H1 (cell line): ENCODE results near the gene ARHGAP8. TPM values are rescaled to one million over a fixed set of nuclear protein-coding genes. Genes with fewer than 3 reads are reported as not detected.

Experiments used
- CTCF ChIA-PET: fragments of 300-600 bp; sonication (Branson Sonifier 250); formaldehyde crosslinking; loops from one replicate; lab custom pipeline; 2021; ENCODE audit not compliant: partially characterized antibody; lab: Charles Lee
- POLR2A ChIA-PET: fragments of 300-600 bp; sonication (Branson Sonifier 250); formaldehyde crosslinking; loops from one replicate; lab custom pipeline; 2021; ENCODE audit warnings: inconsistent platforms; ENCODE audit not compliant: partially characterized antibody; lab: Charles Lee
- DNase-seq, 2 experiments: peaks; one replicate each; pipeline versions ENCODE4 v3.0.0 to v3.0.0-alpha.2; 2010 to 2022; ENCODE audit warnings: low spot score in 2 of 2, low read depth in 1 of 2, mixed read lengths in 1 of 2
- FAIRE-seq: peaks from 2 replicates; lab custom pipeline; 2011; peaks lifted over from hg19 to GRCh38; lab: Jason Lieb, UNC
- H2AFZ ChIP-seq: 2 replicates; pipeline ENCODE4 v1.8.1; 2012; ENCODE audit warnings: low read length, inconsistent platforms
- H2AK5ac ChIP-seq: 2 replicates; pipeline ENCODE4 v1.6.1; 2013; ENCODE audit warnings: low read depth, low read length
- H2BK120ac ChIP-seq: replicated peaks from 2 replicates; pipeline ENCODE3; 2013; ENCODE audit warnings: low read depth, low read length, inconsistent platforms
- H2BK12ac ChIP-seq: 2 replicates; pipeline ENCODE4 v1.6.1; 2013; ENCODE audit warnings: low read depth, low read length
- H2BK15ac ChIP-seq: 2 replicates; pipeline ENCODE4 v1.6.1; 2013; ENCODE audit warnings: low read length
- H2BK20ac ChIP-seq: 2 replicates; pipeline ENCODE4 v1.6.1; 2013; ENCODE audit warnings: low read length
- H2BK5ac ChIP-seq: 2 replicates; pipeline ENCODE4 v1.6.1; 2013; ENCODE audit warnings: low read depth, low read length
- H3K14ac ChIP-seq: 2 replicates; pipeline ENCODE4 v1.6.1; 2013; ENCODE audit warnings: inconsistent platforms; ENCODE audit not compliant: insufficient read length
- H3K18ac ChIP-seq: 2 replicates; pipeline ENCODE4 v1.6.1; 2013; ENCODE audit warnings: low read length; ENCODE audit errors: extremely low read depth
- H3K23ac ChIP-seq: 2 replicates; pipeline ENCODE4 v1.6.1; 2013; ENCODE audit warnings: inconsistent platforms; ENCODE audit not compliant: insufficient read length
- H3K23me2 ChIP-seq: 2 replicates; pipeline ENCODE4 v1.6.1; 2013; ENCODE audit warnings: low read depth, low read length
- H3K27ac ChIP-seq: 2 replicates; pipeline ENCODE4 v1.6.1; 2011; ENCODE audit warnings: low read depth, low read length, inconsistent platforms
- H3K27me3 ChIP-seq, 4 experiments: replicated peaks in 1 of 4; 1 replicate in 1 of 4; 2 replicates in 3 of 4; pipeline versions ENCODE4 v1.6.1 to v1.8.1; 2011 to 2013; ENCODE audit warnings: low read length in 3 of 4, mild to moderate bottlenecking in 3 of 4, inconsistent platforms in 2 of 4, mixed read lengths in 2 of 4, moderate library complexity in 1 of 4; ENCODE audit not compliant: control insufficient read depth in 3 of 4, insufficient read depth in 3 of 4; ENCODE audit errors: extremely low read depth in 1 of 4
- H3K36me3 ChIP-seq, 4 experiments: 2 replicates each; pipeline versions ENCODE4 v1.6.1 to v1.8.1; 2011 to 2013; ENCODE audit warnings: mild to moderate bottlenecking in 4 of 4, low read length in 3 of 4, moderate library complexity in 2 of 4, control low read depth in 1 of 4, inconsistent platforms in 1 of 4; ENCODE audit not compliant: insufficient read depth in 4 of 4, control insufficient read depth in 2 of 4
- H3K4ac ChIP-seq: replicated peaks from 2 replicates; pipeline ENCODE3; 2013; ENCODE audit warnings: low read length, low read depth, mixed read lengths, inconsistent platforms; ENCODE audit not compliant: insufficient read length
- H3K4me1 ChIP-seq, 4 experiments: replicated peaks in 1 of 4; 1 replicate in 1 of 4; 2 replicates in 3 of 4; pipeline versions ENCODE4 v1.6.1 to v1.8.1; 2011 to 2013; ENCODE audit warnings: low read length in 3 of 4, inconsistent platforms in 2 of 4, mixed read lengths in 1 of 4; ENCODE audit not compliant: insufficient read depth in 4 of 4, control insufficient read depth in 3 of 4
- H3K4me2 ChIP-seq, 2 experiments: 2 replicates each; pipeline versions ENCODE4 v1.6.1 to v1.8.1; 2011 to 2013; ENCODE audit warnings: low read depth in 2 of 2, low read length in 2 of 2, control low read depth in 1 of 2, inconsistent platforms in 1 of 2, mild to moderate bottlenecking in 1 of 2; ENCODE audit not compliant: insufficient read depth in 1 of 2
- H3K4me3 ChIP-seq, 4 experiments: fragments of 200-600, 300-600 bp in 1 of 4; sonication (generic), shearing (Covaris generic), sonication (Bioruptor Twin) in 1 of 4; 2 replicates each; pipeline versions ENCODE4 v1.5.1 to v1.8.1; 2011 to 2016; ENCODE audit warnings: low read length in 4 of 4, low read depth in 3 of 4, control low read depth in 2 of 4, inconsistent platforms in 2 of 4, mild to moderate bottlenecking in 2 of 4, mixed read lengths in 1 of 4, moderate library complexity in 1 of 4; ENCODE audit not compliant: insufficient read depth in 2 of 4; ENCODE audit errors: extremely low read depth in 1 of 4
- H3K56ac ChIP-seq: replicated peaks from 2 replicates; pipeline ENCODE3; 2013; ENCODE audit warnings: low read depth, mild to moderate bottlenecking, mixed read lengths, low read length, inconsistent platforms; ENCODE audit not compliant: insufficient read length
- H3K79me1 ChIP-seq: 2 replicates; pipeline ENCODE4 v1.6.1; 2013; ENCODE audit warnings: low read depth, low read length, control low read depth
- H3K79me2 ChIP-seq, 2 experiments: 2 replicates each; pipeline versions ENCODE4 v1.6.1 to v1.8.1; 2012 to 2013; ENCODE audit warnings: low read length in 2 of 2, mild to moderate bottlenecking in 2 of 2, inconsistent platforms in 1 of 2; ENCODE audit not compliant: insufficient read depth in 2 of 2, control insufficient read depth in 1 of 2
- H3K9ac ChIP-seq, 4 experiments: replicated peaks in 1 of 4; 1 replicate in 1 of 4; 2 replicates in 3 of 4; pipeline versions ENCODE4 v1.6.1 to v1.8.1; 2011 to 2013; ENCODE audit warnings: low read depth in 3 of 4, low read length in 3 of 4, control low read depth in 2 of 4, mild to moderate bottlenecking in 2 of 4, moderate library complexity in 2 of 4, inconsistent platforms in 1 of 4; ENCODE audit errors: extremely low read depth in 1 of 4
- H3K9me3 ChIP-seq, 2 experiments: 2 replicates each; pipeline versions ENCODE4 v1.6.1 to v1.8.1; 2012 to 2013; ENCODE audit warnings: mild to moderate bottlenecking in 2 of 2, moderate library complexity in 2 of 2, control low read depth in 1 of 2, inconsistent platforms in 1 of 2, low read depth in 1 of 2, low read length in 1 of 2, mixed read lengths in 1 of 2; ENCODE audit not compliant: insufficient read depth in 2 of 2
- H4K20me1 ChIP-seq, 2 experiments: replicated peaks in 1 of 2; 2 replicates each; pipeline versions ENCODE3 to v1.8.1; 2011 to 2013; ENCODE audit warnings: inconsistent platforms in 2 of 2, low read length in 2 of 2, mild to moderate bottlenecking in 1 of 2; ENCODE audit not compliant: insufficient read depth in 2 of 2, control insufficient read depth in 1 of 2
- H4K5ac ChIP-seq: 2 replicates; pipeline ENCODE4 v1.6.1; 2013; ENCODE audit warnings: low read length, low read depth, mixed read lengths, inconsistent platforms; ENCODE audit not compliant: insufficient read length
- H4K8ac ChIP-seq: 2 replicates; pipeline ENCODE4 v1.8.0; 2013; ENCODE audit warnings: mild to moderate bottlenecking, moderate library complexity, low read length, inconsistent platforms; ENCODE audit not compliant: insufficient read depth; ENCODE audit errors: extremely low read depth
- H4K91ac ChIP-seq: replicated peaks from 2 replicates; pipeline ENCODE3; 2013; ENCODE audit warnings: low read length, mixed read lengths, inconsistent platforms; ENCODE audit not compliant: insufficient read length
- MAFK ChIP-seq: IDR thresholded peaks from 2 replicates; pipeline ENCODE4 v1.6.1; 2012; ENCODE audit warnings: low read depth, mild to moderate bottlenecking, improper control_type of control experiment, low read length
- POLR2A ChIP-seq, 2 experiments: IDR thresholded peaks; 1 replicate in 1 of 2; 2 replicates in 1 of 2; pipeline ENCODE4 v1.6.1; 2011; ENCODE audit warnings: low read depth in 2 of 2, low read length in 2 of 2, mild to moderate bottlenecking in 2 of 2; ENCODE audit errors: control extremely low read depth in 1 of 2
- SIX5 ChIP-seq: IDR thresholded peaks from 2 replicates; pipeline ENCODE4 v1.6.1; 2011; ENCODE audit warnings: mild to moderate bottlenecking, low read depth, low read length
- WGBS, 2 experiments: shearing (Covaris generic) in 1 of 2; methylation state at CpG; one replicate each; pipeline versions ENCODE4 v1.1.6 to v1.1.7; 2013 to 2015; ENCODE audit warnings: low lambda C conversion rate in 2 of 2, mixed read lengths in 2 of 2, inconsistent platforms in 1 of 2, low coverage in 1 of 2, missing lambda C conversion rate in 1 of 2; ENCODE audit not compliant: insufficient replicate concordance in 2 of 2, insufficient coverage in 1 of 2, insufficient read length in 1 of 2; ENCODE audit errors: extremely low coverage in 1 of 2, missing lambda C conversion rate in 1 of 2; 5-methylcytosine and 5-hydroxymethylcytosine counted together
- polyA plus RNA-seq, 7 experiments: library from polyadenylated mRNA; depleted of rRNA in 3 of 7; stranded (reverse) in 5 of 7; unstranded in 2 of 7; fragments of >200 nt in 5 of 7; fragments of 200-250 nt in 2 of 7; gene quantifications; 1 replicate in 5 of 7; 2 replicates in 1 of 7; 4 replicates in 1 of 7; pipeline versions ENCODE4 v1.2.1 to v1.2.3, GENCODE V29; 2011 to 2013; ENCODE audit warnings: missing spikeins in 2 of 7, mixed read lengths in 2 of 7
- total RNA-seq: library from RNA; stranded (reverse); fragmentation: NEBNext Ultra II Directional; extraction: Animal tissue kit (Norgen Biotek cat#: 25700); gene quantifications from 2 replicates; pipeline ENCODE4 v1.2.1, GENCODE V29; 2021

ARHGAP8 gene
- total and polyA plus RNA-seq, 2 of the 8 experiments (the other 6 are each of a cell fraction or from before 2014, with no cell fraction given): 35.6 to 47.7 TPM

DNA sequence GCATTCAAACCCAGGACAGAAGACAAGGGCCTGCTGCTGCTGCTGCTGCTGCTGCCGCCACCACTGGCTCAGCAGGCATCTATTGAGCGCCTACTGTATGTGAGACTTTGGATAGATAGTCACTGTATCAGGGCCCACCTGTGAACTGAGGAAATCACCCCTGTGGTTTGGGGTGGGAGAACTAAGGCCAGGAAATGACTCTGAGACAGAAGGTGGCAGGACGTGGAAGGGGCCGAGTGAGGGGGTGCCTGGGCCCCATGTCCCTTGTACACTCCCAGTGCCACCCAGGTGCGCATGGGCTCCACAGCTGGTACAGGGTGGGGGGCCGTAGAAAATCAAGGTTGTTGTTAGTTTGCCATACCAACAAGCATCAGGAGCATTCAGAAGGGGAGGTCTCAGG is 50.6 kb downstream of the ARHGAP8 start:
- Histone ChIP-seq H3K23me2 (no peaks in the 10 kb centered on the region), H2BK20ac (no peak overlapping the region), H3K79me1 (0 out of 2 replicates have a peak, but pooled peaks cover 2% of the 10 kb centered on the region), H3K27me3 (no peaks in the 10 kb centered on the region), H3K36me3 (no peaks in the 10 kb centered on the region; a peak in 1 of 8 replicates), H3K9ac (no peak overlapping the region), H3K27ac (no peak overlapping the region), H2AK5ac (no peak overlapping the region), H3K14ac (no peak overlapping the region), H2BK120ac (no peak overlapping the region), H3K56ac (no peak overlapping the region), H4K20me1 (peaks cover 4 to 7% of the 10 kb centered on the region in 2 experiments), H2BK15ac (no peak overlapping the region), H2BK12ac (no peak overlapping the region), H3K4me1 (peaks cover 5 to 17% (median 9%) of the 10 kb centered on the region in 4 experiments), H2AFZ (no peak overlapping the region), H4K91ac (no peak overlapping the region), H2BK5ac (no peak overlapping the region), H3K18ac (no peak overlapping the region), H3K4me2 (no peak overlapping the region), H4K5ac (no peak overlapping the region), H3K79me2 (no peaks in the 10 kb centered on the region), H3K4ac (no peak overlapping the region), H4K8ac (no peak overlapping the region), H3K9me3 (no peaks in the 10 kb centered on the region), H3K23ac (no peak overlapping the region), H3K4me3 (no peak overlapping the region)
- CTCF ChIA-PET: interaction anchor here (0.7 to 1.4 kb wide), 2 partner anchors 26 to 650 kb away, joined by 3 to 4 read pairs; no protein-coding TSS in a partner anchor
- TF ChIP-seq POLR2A (IDR thresholded peaks at IDR 0.05; ENCODE audit: control extremely low read depth in 1 of 2, low read depth in 2 of 2, low read length in 2 of 2) (no peak), SIX5 (no peak), MAFK (no peak)
- DNase-seq (no peak), FAIRE-seq (no peak)
- POLR2A ChIA-PET: no interaction called here
- 84% methylated on average over 6 of the region's 6 CpGs; no CpG with 5 or more reads in 1 of the 2 experiments for WGBS, 2 experiments
